Measurements from ENCODE around the gene TP53BP2.

Gene TP53BP2

GRCh38 chr1:223864084-223864483 is 18.3 kb upstream of the TP53BP2 start:
- TF ChIP-seq MYC (IDR thresholded peaks at IDR 0.05; ENCODE audit: low read depth, low read length) (no peak), CTCF (IDR thresholded peaks at IDR 0.05; ENCODE audit: low read depth, low read length) (no peak), MAX (IDR thresholded peaks at IDR 0.05; ENCODE audit: low read depth, low read length) (no peak), POLR2A (IDR thresholded peaks at IDR 0.05; ENCODE audit: extremely low read depth, insufficient read length) (no peak)
- no peak for DNase-seq (ENCODE audit: low read depth)
- no peak overlapping the region for H3K4me3 ChIP-seq (ENCODE audit: low read depth, low read length)

GRCh38 chr1:223861904-223862303 is 16.2 kb upstream of the TP53BP2 start:
- TF ChIP-seq MAX (IDR thresholded peaks at IDR 0.05; ENCODE audit: low read depth, low read length): no peak
- TF ChIP-seq CTCF (IDR thresholded peaks at IDR 0.05; ENCODE audit: low read depth, low read length): no peak
- no peak for TF ChIP-seq POLR2A (IDR thresholded peaks at IDR 0.05; ENCODE audit: extremely low read depth, insufficient read length)
- no peak for TF ChIP-seq MYC (IDR thresholded peaks at IDR 0.05; ENCODE audit: low read depth, low read length)
- H3K4me3 ChIP-seq (ENCODE audit: low read depth, low read length): no peak overlapping the region
- DNase-seq (ENCODE audit: low read depth): no peak

- no peak for DNase-seq (ENCODE audit: low read depth)
- TF ChIP-seq MYC (IDR thresholded peaks at IDR 0.05; ENCODE audit: low read depth, low read length) (no peak), CTCF (IDR thresholded peaks at IDR 0.05; ENCODE audit: low read depth, low read length) (no peak)
- H3K4me3 ChIP-seq (ENCODE audit: low read depth, low read length): no peak overlapping the region
These were observed 14.4 kb upstream of the TP53BP2 start for GRCh38 chr1:223860051-223860622.

- TF ChIP-seq POLR2A (IDR thresholded peaks at IDR 0.05; ENCODE audit: extremely low read depth, insufficient read length) (no peak), MYC (IDR thresholded peaks at IDR 0.05; ENCODE audit: low read depth, low read length) (no peak), MAX (IDR thresholded peaks at IDR 0.05; ENCODE audit: low read depth, low read length) (no peak), CTCF (IDR thresholded peaks at IDR 0.05; ENCODE audit: low read depth, low read length) (no peak)
- H3K4me3 ChIP-seq (ENCODE audit: low read depth, low read length): no peak overlapping the region
- no peak for DNase-seq (ENCODE audit: low read depth)
These were observed 13.3 kb upstream of the TP53BP2 start for GRCh38 chr1:223859058-223859457.

- no peak for DNase-seq (ENCODE audit: low read depth)
- no peak overlapping the region for H3K4me3 ChIP-seq (ENCODE audit: low read depth, low read length)
- TF ChIP-seq MYC (IDR thresholded peaks at IDR 0.05; ENCODE audit: low read depth, low read length) (no peak), POLR2A (IDR thresholded peaks at IDR 0.05; ENCODE audit: extremely low read depth, insufficient read length) (no peak), CTCF (IDR thresholded peaks at IDR 0.05; ENCODE audit: low read depth, low read length) (no peak), MAX (IDR thresholded peaks at IDR 0.05; ENCODE audit: low read depth, low read length) (no peak)
These were observed 10.6 kb upstream of the TP53BP2 start for GRCh38 chr1:223856386-223856785.

GRCh38 chr1:223853748-223854147 is 8.0 kb upstream of the TP53BP2 start:
- TF ChIP-seq POLR2A (IDR thresholded peaks at IDR 0.05; ENCODE audit: extremely low read depth, insufficient read length) (no peak), CTCF (IDR thresholded peaks at IDR 0.05; ENCODE audit: low read depth, low read length) (no peak), MAX (IDR thresholded peaks at IDR 0.05; ENCODE audit: low read depth, low read length) (no peak), MYC (IDR thresholded peaks at IDR 0.05; ENCODE audit: low read depth, low read length) (no peak)
- no peak overlapping the region for H3K4me3 ChIP-seq (ENCODE audit: low read depth, low read length)
- no peak for DNase-seq (ENCODE audit: low read depth)
